ENCODE measurements around the gene SYT1. TPM values are rescaled to one million over a fixed set of nuclear protein-coding genes. Genes with fewer than 3 reads are reported as not detected.

Gene SYT1
- total RNA-seq, 4 donors from 2014 or later: 9.7 to 24.3 (median 18.3) TPM

DNA sequence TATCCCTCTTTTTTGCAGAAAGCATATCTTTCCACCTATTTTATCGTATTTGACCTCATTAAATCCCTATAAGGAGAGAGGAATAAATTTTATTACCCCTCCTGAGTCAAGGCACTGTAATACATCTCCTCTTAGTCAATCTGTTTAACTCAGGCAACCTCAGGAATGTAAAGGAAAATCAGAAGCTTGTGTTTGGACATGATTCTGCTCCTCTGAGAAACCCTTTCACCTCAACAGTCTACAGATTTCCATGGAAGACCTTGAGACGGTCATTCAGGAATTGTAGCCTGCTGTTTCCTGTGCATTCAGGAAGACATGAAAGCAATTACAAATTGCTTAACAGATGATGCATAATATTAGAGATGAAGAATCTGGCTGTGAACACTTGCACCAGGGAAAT is 465.4 kb downstream of the SYT1 start:
- Histone ChIP-seq H3K4me3 (no peak overlapping the region), H3K9me3 (no peaks in the 10 kb centered on the region), H3K4me1 (no peaks in the 10 kb centered on the region), H3K36me3 (no peaks in the 10 kb centered on the region), H3K27ac (no peak overlapping the region), H3K27me3 (no peaks in the 10 kb centered on the region)
- intact Hi-C loops (cut with DNase I; ENCODE audit: low total_unique reads): no loop called here
- no peak for DNase-seq
- no peak for TF ChIP-seq POLR2A (IDR thresholded peaks at IDR 0.05)
- TF ChIP-seq, protein P1, sequence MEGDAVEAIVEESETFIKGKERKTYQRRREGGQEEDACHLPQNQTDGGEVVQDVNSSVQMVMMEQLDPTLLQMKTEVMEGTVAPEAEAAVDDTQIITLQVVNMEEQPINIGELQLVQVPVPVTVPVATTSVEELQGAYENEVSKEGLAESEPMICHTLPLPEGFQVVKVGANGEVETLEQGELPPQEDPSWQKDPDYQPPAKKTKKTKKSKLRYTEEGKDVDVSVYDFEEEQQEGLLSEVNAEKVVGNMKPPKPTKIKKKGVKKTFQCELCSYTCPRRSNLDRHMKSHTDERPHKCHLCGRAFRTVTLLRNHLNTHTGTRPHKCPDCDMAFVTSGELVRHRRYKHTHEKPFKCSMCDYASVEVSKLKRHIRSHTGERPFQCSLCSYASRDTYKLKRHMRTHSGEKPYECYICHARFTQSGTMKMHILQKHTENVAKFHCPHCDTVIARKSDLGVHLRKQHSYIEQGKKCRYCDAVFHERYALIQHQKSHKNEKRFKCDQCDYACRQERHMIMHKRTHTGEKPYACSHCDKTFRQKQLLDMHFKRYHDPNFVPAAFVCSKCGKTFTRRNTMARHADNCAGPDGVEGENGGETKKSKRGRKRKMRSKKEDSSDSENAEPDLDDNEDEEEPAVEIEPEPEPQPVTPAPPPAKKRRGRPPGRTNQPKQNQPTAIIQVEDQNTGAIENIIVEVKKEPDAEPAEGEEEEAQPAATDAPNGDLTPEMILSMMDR (IDR thresholded peaks at IDR 0.05): no peak

DNA sequence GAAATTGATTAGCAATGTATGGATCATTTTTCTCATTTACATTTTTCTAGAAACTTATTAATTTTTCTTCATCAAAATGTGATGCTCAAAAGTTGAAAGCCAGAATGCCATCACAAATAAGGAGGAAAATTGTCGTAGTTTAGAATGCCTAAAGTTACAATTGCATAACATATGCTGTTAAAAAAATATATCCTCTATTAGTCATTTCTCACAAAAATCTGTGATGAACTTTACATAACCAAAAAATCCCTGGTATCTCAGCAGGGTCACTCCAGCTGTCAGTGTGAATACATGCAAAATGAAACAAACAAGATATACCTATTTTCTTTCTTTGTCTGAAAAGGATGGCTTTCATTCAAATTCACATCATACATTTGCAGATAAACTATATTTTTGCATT is 467.3 kb downstream of the SYT1 start:
- intact Hi-C loops (cut with DNase I; ENCODE audit: low total_unique reads): no loop called here

DNA sequence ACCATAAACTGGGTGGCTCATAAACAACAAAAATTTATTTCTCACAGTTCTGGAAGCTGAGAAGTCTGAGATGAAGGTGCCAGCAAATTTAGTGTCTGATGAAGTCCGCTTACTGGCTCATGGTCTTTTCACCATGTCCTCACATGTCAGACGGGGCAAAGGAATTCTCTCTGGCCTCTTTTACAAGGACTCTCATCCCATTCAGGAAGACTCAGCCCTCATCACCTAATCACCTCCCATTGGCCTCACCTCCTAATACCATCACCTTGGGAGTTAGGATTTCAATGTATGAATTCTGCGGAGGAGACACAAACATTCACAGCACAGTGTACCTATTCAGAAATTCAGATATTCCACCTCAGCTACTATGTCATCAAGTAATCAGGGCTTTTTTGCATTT is 468.6 kb downstream of the SYT1 start:
- no peak for DNase-seq
- TF ChIP-seq, protein P1 (IDR thresholded peaks at IDR 0.05): no peak
- TF ChIP-seq POLR2A (IDR thresholded peaks at IDR 0.05): no peak
- Histone ChIP-seq H3K4me1 (no peaks in the 10 kb centered on the region), H3K27me3 (no peaks in the 10 kb centered on the region), H3K36me3 (no peaks in the 10 kb centered on the region), H3K27ac (no peak overlapping the region), H3K9me3 (no peaks in the 10 kb centered on the region), H3K4me3 (no peak overlapping the region)
- intact Hi-C loops (cut with DNase I; ENCODE audit: low total_unique reads): no loop called here

More for the DNA sequence above, 467.3 kb downstream of the SYT1 start:
- DNase-seq: no peak
- H3K4me3 ChIP-seq: no peak overlapping the region
- H3K27me3 ChIP-seq: no peaks in the 10 kb centered on the region
- TF ChIP-seq POLR2A (IDR thresholded peaks at IDR 0.05): no peak
- TF ChIP-seq, protein P1 (IDR thresholded peaks at IDR 0.05): no peak
- no peaks in the 10 kb centered on the region for H3K9me3 ChIP-seq
- H3K4me1 ChIP-seq: no peaks in the 10 kb centered on the region
- H3K36me3 ChIP-seq: no peaks in the 10 kb centered on the region
- H3K27ac ChIP-seq: no peak overlapping the region

DNA sequence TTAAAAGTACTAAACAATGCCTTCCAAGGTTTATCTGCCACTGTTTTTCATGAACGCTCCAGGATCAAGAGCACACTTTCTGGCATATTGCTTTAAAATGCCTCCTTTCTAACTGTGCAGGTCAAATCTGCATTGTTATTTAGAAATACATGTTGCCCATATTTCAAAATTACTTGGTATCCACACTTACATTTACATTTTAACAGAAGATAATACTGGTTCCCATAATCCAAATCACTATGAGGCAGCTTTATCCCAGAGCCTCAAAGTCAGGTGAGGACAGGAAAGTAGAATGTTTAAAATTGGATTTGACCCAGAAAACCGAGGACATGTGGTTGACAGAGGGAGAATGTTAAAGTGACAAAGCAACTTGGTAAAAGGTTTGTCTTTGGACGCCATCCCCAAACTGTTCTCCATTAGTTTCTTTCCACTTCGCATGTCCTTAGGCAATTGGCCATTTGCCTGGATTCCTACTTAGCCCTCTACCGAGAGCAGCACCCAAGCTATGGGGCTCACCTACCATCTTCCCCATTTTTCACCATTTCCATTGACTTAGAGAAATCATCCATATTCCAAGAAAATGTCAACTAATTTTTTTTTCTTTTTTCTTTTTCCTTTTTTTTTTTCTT is 473.2 kb downstream of the SYT1 start:
- no peak for DNase-seq
- H3K36me3 ChIP-seq: no peaks in the 10 kb centered on the region
- no peaks in the 10 kb centered on the region for H3K9me3 ChIP-seq
- TF ChIP-seq, protein P1 (IDR thresholded peaks at IDR 0.05): no peak
- no peak for TF ChIP-seq POLR2A (IDR thresholded peaks at IDR 0.05)
- H3K4me3 ChIP-seq: no peak overlapping the region
- no peaks in the 10 kb centered on the region for H3K4me1 ChIP-seq
- no peaks in the 10 kb centered on the region for H3K27me3 ChIP-seq
- intact Hi-C loops (cut with DNase I; ENCODE audit: low total_unique reads): no loop called here
- H3K27ac ChIP-seq: no peak overlapping the region

DNA sequence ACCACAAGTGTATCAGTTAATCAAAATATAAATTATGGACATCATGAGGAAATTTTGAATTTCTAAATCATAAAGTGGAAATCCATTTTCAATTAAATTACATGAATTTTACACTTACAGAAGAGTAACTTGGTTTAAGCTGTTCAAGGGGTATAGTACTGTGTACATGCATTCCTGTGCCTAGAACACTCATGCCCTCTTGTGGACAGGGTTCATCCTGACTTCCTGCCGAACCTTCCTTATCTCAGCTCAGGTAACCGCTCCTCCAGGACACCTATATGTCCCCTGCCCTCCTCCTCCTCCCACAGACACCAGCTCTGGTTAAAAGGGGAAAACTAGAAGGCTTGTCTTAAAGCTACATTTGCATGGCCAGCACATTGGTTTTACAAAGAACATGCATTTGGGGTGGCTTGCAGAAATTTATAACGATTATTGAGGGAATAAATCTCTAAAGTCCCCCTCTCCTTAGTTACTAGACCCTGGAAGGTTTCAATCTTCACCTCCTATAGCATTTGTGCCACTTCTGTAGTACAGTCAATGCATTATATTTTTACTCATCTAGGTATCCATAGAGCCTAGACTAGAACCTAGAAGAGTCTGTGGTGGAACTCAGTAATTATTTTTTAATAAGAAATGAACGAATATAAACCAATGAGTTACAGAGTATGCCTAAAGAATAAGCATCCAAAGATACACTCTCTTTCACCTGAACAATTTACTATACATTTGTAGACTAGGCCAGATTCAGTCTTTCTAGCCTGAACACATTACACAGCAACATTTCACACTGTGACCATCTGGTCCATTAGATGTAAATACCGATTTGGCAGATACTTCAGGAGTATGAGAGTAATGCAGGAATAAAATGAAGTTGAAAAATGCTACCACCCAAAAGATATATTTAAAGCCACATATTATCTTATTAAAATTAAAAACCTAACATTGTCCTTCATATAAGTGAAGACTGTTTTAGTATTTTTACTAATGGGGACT is 480.6 kb downstream of the SYT1 start:
- intact Hi-C loops (cut with DNase I; ENCODE audit: low total_unique reads): no loop called here
- no peaks in the 10 kb centered on the region for H3K9me3 ChIP-seq
- TF ChIP-seq, protein P1 (IDR thresholded peaks at IDR 0.05): peak in 1 of 4 experiments; percentile 10
- TF ChIP-seq POLR2A (IDR thresholded peaks at IDR 0.05): no peak
- H3K4me3 ChIP-seq: no peak overlapping the region
- no peak for DNase-seq
- H3K27ac ChIP-seq: no peak overlapping the region
- no peaks in the 10 kb centered on the region for H3K4me1 ChIP-seq
- H3K27me3 ChIP-seq: no peaks in the 10 kb centered on the region
- no peaks in the 10 kb centered on the region for H3K36me3 ChIP-seq

All from uterus (tissue), 4 donors.